Activated CD8-positive, alpha-beta memory T cell treated with anti-CD3 and anti-CD28 coated beads, Interleukin-2, amount 50 U/mL, for 4 hours (primary cell): ENCODE data around the gene LRRC75B.

ENCODE experiments used
- DNase-seq: peaks from one replicate; pipeline ENCODE4 v3.0.0-alpha.2; 2020

Gene LRRC75B

GRCh38 chr22:24584871-24585411, 7.9 kb downstream of the LRRC75B start:
- no peak for DNase-seq

GRCh38 chr22:24584166-24584790, 8.6 kb downstream of the LRRC75B start:
- no peak for DNase-seq

- no peak for DNase-seq
These were observed 9.4 kb downstream of the LRRC75B start for GRCh38 chr22:24583221-24584165.

GRCh38 chr22:24582056-24582814, 10.6 kb downstream of the LRRC75B start:
- DNase-seq: no peak

GRCh38 chr22:24580276-24580675, 12.6 kb downstream of the LRRC75B start:
- no peak for DNase-seq

GRCh38 chr22:24579258-24579601, 13.6 kb downstream of the LRRC75B start:
- no peak for DNase-seq

DNA sequence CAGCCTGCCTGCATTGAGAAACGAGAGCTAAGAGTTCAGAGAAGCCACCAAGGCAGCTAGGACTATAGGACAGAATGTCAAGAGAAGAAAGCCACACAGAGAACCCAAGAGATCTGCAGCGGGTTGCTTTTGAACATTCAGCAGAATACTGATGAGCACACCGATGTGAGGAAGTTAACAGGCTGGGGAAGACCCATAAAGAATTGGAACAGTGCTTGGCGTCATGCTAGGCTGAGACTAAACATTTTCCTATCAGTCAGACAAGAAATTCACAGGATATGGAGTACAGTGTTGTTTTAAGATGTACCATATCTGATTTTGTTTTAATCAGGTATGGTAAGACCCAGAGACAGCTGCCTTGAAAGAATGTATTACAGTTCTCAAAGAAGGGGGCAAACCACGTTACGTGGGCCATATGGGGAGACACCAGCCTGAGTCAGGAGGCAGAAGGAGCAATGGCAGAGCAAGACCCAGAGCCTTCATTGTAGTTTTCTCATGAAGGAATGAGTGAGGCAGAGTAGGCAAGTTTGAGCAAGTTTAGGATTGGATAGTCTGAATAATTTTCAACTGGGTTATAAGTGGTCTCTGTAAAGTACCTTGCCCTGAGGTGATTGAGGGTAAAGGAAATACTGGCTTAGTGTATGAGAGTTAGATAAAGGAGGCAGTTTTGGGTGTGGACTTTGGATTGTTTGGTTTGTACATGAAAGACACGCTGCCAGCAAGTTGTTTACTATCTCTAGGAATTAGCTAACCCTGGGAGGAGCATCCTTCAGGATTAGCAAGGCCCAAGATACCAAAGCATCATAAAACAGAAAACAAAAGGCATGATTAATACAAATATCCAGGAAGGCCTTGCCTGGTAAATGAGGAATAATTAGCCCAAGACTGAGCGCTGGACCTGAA, 14.3 kb downstream of the LRRC75B start:
- no peak for DNase-seq

GRCh38 chr22:24576778-24577177, 16.1 kb downstream of the LRRC75B start:
- DNase-seq: no peak

- no peak for DNase-seq
These were observed 21.6 kb downstream of the LRRC75B start for GRCh38 chr22:24571266-24571665.

DNA sequence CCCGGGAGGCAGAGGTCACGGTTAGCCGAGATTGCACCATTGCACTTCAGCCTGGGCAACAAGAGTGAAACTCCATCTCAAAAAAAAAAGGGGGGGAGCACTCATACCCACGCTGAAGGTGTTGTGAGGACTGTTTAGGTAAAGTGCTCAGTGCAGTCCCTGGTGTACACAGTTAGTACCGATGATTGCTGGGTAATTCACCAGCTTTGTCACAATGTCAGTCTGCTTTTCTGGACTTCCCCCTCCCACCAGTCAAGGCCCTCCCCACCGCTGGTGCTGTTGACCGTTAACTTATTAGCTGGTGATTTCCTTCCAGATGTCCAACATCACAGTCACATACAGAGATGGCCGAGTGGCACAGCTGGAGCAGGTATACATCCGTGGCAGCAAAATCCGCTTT, 25.2 kb downstream of the LRRC75B start:
- no peak for DNase-seq

DNA sequence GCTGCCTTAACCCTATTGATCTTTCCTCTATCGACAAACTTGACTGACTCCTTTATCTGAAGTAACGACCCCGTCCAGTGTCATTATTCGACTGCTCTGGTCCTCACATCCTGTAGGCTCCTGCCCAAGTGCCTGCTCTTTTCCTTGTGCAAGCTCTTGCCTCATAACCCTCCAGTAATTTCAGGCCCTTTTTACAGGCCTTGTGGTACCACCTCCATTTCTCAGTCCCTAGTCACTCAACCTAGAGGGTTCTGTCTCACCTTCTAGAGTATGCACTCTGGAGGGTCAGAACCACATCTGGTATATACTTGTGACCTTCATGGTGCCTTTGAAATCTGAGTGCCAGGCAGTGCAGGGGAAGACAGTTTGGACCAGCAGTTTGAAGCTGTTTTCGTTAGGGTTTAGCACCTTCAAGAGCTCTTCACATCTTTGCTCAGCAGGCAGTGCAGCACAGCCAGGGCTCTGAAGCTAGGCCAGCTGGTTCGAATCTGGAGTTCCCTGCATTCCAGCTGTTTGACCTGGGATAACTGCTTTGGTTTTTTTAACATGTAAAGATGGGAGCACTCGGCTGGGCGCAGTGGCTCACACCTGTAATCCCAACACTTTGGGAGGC, 25.9 kb downstream of the LRRC75B start:
- no peak for DNase-seq

- no peak for DNase-seq
These were observed 27.8 kb downstream of the LRRC75B start for GRCh38 chr22:24565077-24565476.

- DNase-seq: no peak
These were observed 28.4 kb downstream of the LRRC75B start for GRCh38 chr22:24564376-24565058.

DNA sequence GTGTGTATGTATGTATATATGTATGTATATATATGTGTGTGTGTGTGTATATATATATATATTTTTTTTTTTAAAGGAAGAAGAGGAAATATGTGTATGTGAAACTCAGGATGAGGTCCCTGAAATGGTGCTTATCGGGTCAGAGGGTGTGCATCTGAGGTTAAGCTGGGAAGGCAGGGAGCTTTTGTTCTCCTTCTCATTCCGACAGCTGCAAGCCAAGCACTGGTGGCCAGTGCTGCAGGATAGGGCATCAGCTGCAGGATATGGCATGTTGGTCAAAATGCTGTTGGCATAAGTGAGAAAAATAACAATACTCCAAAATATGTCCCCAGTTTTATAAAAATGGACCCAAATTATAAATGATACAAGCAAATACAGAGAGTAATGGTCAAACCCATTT, 29.6 kb downstream of the LRRC75B start:
- DNase-seq: no peak

DNA sequence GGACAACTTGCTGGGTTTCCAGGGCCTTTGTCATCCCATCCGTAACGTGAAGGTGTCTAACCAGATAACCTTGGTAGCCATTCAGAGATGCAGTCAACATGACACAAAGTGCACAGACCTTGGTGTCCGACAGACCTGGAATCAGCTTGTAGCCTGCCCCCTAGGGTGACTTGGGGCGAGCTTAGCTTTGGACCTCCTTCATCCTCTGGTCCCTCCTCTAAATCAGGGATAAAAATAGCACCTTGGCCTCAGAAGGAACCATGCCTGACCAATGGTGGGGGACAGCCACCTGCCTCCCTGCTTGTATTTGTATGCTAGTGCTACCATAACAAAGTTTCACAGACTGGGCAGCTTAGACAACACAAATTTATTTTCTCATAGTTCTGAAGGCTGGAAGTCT, 33.4 kb downstream of the LRRC75B start:
- DNase-seq: no peak

DNA sequence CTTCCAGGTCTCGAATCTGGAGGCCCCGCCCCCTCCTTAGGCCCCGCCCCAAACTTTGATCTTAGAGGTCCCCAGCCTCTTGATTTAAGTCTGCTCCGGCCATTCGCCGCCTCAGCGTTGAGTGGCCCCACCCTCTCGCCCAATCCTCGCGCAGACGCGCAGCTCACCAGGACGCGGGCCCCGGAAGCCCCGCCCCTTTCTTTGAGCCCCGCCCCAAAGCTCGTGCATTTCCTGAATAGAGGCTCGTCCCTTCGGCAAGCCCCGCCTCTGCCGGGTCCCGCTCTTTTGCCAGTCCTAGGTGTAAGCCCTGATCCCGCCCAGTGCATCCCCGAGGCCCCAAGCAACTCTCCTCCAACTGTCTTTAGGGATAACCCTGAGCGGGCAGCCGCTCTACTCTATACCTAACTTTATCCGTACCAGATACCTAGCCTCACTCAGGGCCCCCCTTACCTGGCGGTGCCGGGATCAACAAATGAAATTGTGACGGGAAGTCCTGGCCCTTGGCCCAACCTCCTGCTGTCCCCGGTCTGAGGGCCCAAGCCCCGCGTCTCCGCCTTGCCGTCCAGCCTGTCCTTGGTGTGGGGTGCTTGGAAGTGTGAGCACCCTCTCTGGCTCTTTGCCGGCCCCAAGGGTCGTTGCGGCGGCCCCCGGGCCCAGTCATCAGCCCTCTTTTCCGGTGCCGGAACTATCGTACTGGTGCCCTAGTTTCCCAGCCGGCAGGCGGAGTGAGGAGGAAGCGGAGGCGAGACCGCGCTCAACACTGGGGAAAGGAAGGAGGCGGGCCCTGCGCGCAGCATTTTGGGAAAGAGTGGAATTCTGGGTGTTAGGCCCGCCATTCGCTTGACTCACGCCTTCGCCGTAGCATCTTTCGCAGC, 37.5 kb downstream of the LRRC75B start, which contains the start of gene SNRPD3:
Gene SNRPD3 (plus strand): TSS at position 835 of the 875 bp plus-strand sequence. CDS start 1,676 bp downstream, outside the sequence.
- peak; percentile 100 for DNase-seq

GRCh38 chr22:24554313-24555164, 38.3 kb downstream of the LRRC75B start, which contains the start of gene GUCD1:
Gene GUCD1, minus strand, starts transcription at chr22:24555138. Its CDS starts 147 bp downstream, at chr22:24554991.
- peak; percentile 41 for DNase-seq

DNA sequence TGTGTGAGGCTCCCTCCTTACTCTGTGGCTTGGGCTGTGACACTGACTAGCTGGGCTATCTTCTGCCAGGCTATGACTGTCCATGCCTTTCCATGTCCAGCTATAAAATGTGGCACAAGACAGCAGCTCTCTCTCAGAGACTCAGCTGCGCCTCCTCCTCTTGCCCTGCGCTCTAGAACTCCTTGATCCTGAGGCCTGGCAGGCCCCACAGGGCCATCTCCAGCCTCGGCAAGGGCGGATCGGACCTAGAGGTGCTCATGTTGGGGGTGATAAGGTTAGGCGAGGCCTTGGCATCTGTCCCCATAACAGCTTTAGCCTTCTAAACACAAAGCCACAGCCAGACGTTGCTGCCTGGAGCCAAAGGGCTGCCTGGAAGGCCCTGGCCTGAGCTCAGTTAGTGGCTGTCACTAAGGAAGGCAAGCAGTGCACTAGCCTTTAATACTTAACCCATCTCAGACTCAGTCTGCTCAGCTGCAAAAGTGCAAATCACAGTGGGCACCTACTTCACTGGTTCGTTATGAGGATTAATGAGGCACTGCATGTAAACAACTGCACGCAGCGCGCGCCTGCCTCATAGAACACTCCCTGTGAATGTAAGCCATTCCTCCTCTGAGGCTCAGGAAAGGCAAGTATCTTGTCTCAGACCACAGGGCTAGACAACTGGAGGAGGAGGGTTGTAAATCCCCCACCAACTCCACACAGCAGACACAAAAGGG, 39.1 kb downstream of the LRRC75B start:
- no peak for DNase-seq
